Ovary (tissue), 9 donors: Measurements from ENCODE around the gene PLB1. TPM values are rescaled to one million over a fixed set of nuclear protein-coding genes. Genes with fewer than 3 reads are reported as not detected.

Source experiments
- DNase-seq, 5 donors: peaks; one replicate each; pipeline ENCODE4 v3.0.0-alpha.2; 2019 to 2020
- H3K27ac ChIP-seq, 2 donors: fragments of 200-600 bp; one replicate each; pipeline versions ENCODE4 v1.5.1 to v1.8.0; 2019 to 2022
- H3K27me3 ChIP-seq: fragments of 200-600 bp; one replicate; pipeline ENCODE4 v1.8.0; 2022
- H3K36me3 ChIP-seq: fragments of 200-600 bp; sonication (generic); one replicate; pipeline ENCODE4 v1.5.1; 2019
- H3K4me1 ChIP-seq: one replicate; pipeline ENCODE4 v1.8.1; 2013; ENCODE audit warnings: mild to moderate bottlenecking, moderate library complexity; ENCODE audit not compliant: insufficient read depth
- H3K4me3 ChIP-seq: fragments of 200-600 bp; sonication (generic); one replicate; pipeline ENCODE4 v1.5.1; 2017
- H3K9me3 ChIP-seq, 2 donors: fragments of 200-600 bp in 1 of 2; sonication (generic) in 1 of 2; one replicate each; pipeline versions ENCODE4 v1.5.1 to v1.8.1; 2013 to 2019; ENCODE audit warnings: mild to moderate bottlenecking in 1 of 2, moderate library complexity in 1 of 2
- EP300 ChIP-seq: sonication (generic); formaldehyde crosslinking; IDR thresholded peaks from one replicate; pipeline ENCODE4 v1.6.1; 2017; ENCODE audit warnings: antibody characterized with exemption
- POLR2A ChIP-seq: fragments of 450-650 bp; IDR thresholded peaks from one replicate; pipeline ENCODE4 v1.6.1; 2017; ENCODE audit warnings: antibody characterized with exemption, mild to moderate bottlenecking, moderate library complexity
- WGBS, 3 donors: extraction: QIAGEN DNeasy Blood & Tissue Kit in 1 of 3; methylation state at CpG; one replicate each; pipeline versions ENCODE4 v1.1.5 to v1.1.7; 2013 to 2017; 5-methylcytosine and 5-hydroxymethylcytosine counted together
- intact Hi-C, 4 donors: fragments of 100-400 bp; cut with DNase I; formaldehyde crosslinking; loops; one replicate each; pipeline versions ENCODE4 v1.11.0 to v1.15.1; 2022 to 2023
- polyA plus RNA-seq, 2 donors: library from polyadenylated mRNA; stranded (reverse); fragments of 200-250 nt in 1 of 2; fragments of 350-450 nt in 1 of 2; fragmentation: Illumina TruSeq in 1 of 2; extraction: RNeasy Lipid Tissue Mini Kit (QIAGEN cat#74804) in 1 of 2; gene quantifications; one replicate each; pipeline ENCODE4 v1.2.3, GENCODE V29; 2013 to 2014
- total RNA-seq, 7 donors: library from RNA; depleted of rRNA in 2 of 7; stranded (reverse); fragments of >200 nt in 2 of 7; fragmentation: NEBNext Ultra II Directional in 3 of 7; extraction: Animal tissue kit (Norgen Biotek cat#: 25700) in 3 of 7; gene quantifications; one replicate each; pipeline versions ENCODE4 v1.1.0 to v1.2.4, GENCODE V29; 2016 to 2023
- TF ChIP-seq, protein P1 (sequence below), 3 donors: fragments of 450-650 bp in 2 of 3; fragments of 200-600 bp in 1 of 3; IDR thresholded peaks; one replicate each; pipeline versions ENCODE4 v1.5.1 to v1.8.0; 2016 to 2022; ENCODE audit warnings: antibody characterized with exemption in 3 of 3, mild to moderate bottlenecking in 1 of 3
- donor health status: DM: no; HTN: no; CAD: no; lungs with moderate emphysema.
- donor health status: DM: no; HTN: no; CAD: no.
- donor health status: Bipolar disorder and iron deficiency.
- donor health status: DM: yes; HTN: yes; CAD: no.
- donor health status: DM: no; HTN: no; CAD: no.
- donor health status: DM: yes; HTN: yes; CAD: no.

PLB1 gene
- total and polyA plus RNA-seq, 9 donors: 0.99 to 9.3 (median 2.7) TPM

DNA sequence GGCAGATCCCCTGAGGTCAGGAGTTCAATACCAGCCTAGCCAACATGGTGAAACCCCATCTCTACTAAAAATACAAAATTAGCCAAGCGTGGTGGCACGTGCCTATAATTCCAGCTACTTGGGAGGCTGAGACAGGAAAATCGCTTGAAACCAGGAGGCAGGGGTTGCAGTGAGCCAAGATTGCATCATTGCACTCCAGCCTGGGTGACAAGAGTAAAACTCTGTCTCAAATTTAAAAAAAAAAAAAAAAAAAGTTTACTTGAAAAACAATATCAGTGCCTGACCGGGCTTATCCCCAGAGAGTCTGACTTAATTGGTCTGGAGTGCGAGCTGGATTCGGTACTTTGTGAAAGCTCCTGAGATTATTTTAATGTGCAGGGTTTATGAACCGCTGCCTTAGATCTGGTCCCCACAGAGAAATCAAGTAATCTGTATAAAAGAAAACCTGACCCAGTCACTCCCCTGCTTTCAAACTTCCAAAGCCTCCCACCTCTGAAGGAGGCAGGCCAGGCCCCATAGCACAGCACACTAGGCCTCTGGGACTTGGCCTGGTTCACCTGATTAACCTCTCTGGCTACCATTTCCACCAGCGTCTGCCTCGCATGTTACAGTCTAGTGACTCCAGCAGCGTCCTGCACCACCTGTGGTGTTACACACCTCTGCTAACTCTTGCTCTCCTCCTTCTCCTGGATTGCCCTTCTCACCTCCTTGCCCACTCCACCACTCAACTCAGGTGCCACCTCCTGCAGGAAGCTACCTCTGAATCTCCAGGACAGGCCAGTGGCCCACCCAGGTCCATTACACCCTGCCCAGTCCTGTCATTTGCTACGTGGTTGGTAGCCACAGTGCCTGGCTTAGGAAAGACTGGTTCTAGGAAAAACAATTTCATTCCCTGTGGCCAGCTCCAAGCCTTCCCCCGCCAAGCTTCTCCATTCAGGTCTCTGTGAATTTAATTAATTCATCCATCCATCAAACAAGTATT, 141.5 kb downstream of the PLB1 start:
- H3K9me3 ChIP-seq: no peaks in the 10 kb centered on the region
- WGBS, 3 donors: 50 to 78% (median 64%) methylated on average over 12 of the region's 12 CpGs
- H3K36me3 ChIP-seq: no peaks in the 10 kb centered on the region
- peak overlapping the region; percentile 26 to 70 for H3K27ac ChIP-seq
- peak in 3 of 5 donors; percentile 25 to 75 (median 42) for DNase-seq
- no peak for TF ChIP-seq POLR2A
- no peak for TF ChIP-seq EP300
- TF ChIP-seq, protein P1, sequence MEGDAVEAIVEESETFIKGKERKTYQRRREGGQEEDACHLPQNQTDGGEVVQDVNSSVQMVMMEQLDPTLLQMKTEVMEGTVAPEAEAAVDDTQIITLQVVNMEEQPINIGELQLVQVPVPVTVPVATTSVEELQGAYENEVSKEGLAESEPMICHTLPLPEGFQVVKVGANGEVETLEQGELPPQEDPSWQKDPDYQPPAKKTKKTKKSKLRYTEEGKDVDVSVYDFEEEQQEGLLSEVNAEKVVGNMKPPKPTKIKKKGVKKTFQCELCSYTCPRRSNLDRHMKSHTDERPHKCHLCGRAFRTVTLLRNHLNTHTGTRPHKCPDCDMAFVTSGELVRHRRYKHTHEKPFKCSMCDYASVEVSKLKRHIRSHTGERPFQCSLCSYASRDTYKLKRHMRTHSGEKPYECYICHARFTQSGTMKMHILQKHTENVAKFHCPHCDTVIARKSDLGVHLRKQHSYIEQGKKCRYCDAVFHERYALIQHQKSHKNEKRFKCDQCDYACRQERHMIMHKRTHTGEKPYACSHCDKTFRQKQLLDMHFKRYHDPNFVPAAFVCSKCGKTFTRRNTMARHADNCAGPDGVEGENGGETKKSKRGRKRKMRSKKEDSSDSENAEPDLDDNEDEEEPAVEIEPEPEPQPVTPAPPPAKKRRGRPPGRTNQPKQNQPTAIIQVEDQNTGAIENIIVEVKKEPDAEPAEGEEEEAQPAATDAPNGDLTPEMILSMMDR (IDR thresholded peaks at IDR 0.05): no peak
- H3K27me3 ChIP-seq: no peaks in the 10 kb centered on the region
- peaks cover 36% of the 10 kb centered on the region for H3K4me1 ChIP-seq
- intact Hi-C loops: no loop called here
- no peak overlapping the region for H3K4me3 ChIP-seq

DNA sequence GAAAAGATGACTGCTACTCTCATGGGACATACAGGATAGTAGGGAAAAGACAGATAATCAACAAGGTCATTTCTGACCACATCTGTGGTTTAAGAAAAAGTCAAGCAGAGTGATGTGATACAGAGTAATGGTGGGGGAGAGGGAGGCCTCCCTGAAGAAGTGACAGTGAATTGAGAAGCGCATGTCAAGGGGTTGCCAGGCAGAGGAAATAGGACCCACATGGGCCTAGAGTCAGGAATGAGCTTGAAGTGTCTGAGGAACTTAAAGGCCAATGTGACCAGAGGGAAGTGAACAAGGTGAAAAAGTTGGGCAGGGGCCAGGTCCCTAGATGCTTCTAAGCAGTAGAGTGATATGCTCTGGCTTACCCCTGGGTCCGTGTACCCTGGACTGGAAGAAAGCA, 142.2 kb downstream of the PLB1 start:
- H3K9me3 ChIP-seq: no peaks in the 10 kb centered on the region
- intact Hi-C loops: no loop called here
- TF ChIP-seq EP300 (no peak), POLR2A (no peak)
- TF ChIP-seq, protein P1 (IDR thresholded peaks at IDR 0.05): no peak
- DNase-seq: peak in 2 of 5 donors; percentile 35 to 44
- H3K27ac ChIP-seq: no peak overlapping the region
- no peak overlapping the region for H3K4me3 ChIP-seq
- 87 to 94% (median 93%) methylated on average over 2 of the region's 2 CpGs for WGBS, 3 donors
- H3K4me1 ChIP-seq: peaks cover 36% of the 10 kb centered on the region
- H3K36me3 ChIP-seq: no peaks in the 10 kb centered on the region
- H3K27me3 ChIP-seq: no peaks in the 10 kb centered on the region

DNA sequence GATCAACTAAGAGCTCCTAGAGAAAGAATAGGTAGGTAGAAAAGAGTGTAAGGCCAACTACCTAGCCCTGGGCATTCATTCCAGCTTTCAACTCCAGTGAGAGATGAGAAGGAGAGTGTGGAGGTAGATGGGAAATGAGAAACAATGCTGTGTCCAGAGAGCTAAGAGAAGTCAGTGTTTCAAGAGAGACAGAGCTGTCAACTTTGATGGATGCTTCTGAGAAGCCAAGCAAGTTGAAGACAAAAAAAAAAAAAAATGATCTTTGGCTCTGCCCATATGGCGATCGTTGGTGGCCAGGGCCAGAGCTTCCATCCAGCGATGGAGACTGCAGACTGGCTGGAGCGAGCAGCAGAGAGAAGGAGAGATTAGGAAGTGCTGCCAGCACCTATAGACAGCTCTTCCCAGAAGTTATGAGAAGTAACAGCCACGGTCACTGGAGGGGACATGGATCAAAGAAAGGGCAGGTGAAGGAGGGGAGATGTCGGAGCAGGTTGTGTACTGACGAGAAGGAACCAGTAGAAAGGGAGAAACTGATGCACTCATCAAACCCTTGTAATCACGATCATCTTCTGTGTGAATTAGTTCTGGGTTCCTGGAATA, 143.3 kb downstream of the PLB1 start:
- no peaks in the 10 kb centered on the region for H3K9me3 ChIP-seq
- H3K36me3 ChIP-seq: no peaks in the 10 kb centered on the region
- peaks cover 33% of the 10 kb centered on the region for H3K4me1 ChIP-seq
- no peak overlapping the region for H3K4me3 ChIP-seq
- no peak overlapping the region for H3K27ac ChIP-seq
- DNase-seq: no peak
- WGBS, 3 donors: 84 to 91% (median 86%) methylated on average over 8 of the region's 8 CpGs
- H3K27me3 ChIP-seq: no peaks in the 10 kb centered on the region
- TF ChIP-seq POLR2A: no peak
- intact Hi-C loops: no loop called here

DNA sequence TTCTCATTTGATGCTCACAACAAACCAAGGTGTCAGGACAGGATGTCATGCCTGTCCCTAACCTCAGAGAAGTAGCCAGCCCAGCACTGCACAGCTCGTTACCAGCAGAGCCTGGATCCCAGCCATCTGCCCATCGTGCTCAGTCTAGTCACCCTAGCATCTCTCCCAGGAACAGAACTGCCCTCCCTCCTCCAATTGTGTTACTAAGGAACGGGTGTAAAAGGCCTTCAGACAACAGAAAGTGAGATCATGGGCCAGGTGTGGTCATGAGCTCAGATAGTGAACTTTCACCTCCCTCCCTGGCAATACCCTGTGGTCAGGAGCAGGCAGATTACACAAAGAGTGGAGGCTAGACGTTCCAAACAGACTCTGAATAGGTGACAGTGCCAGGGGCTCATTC, 144.0 kb downstream of the PLB1 start:
- no peaks in the 10 kb centered on the region for H3K36me3 ChIP-seq
- H3K27me3 ChIP-seq: no peaks in the 10 kb centered on the region
- no peak overlapping the region for H3K27ac ChIP-seq
- H3K4me1 ChIP-seq: peaks cover 33% of the 10 kb centered on the region
- no peaks in the 10 kb centered on the region for H3K9me3 ChIP-seq
- TF ChIP-seq POLR2A (no peak), EP300 (no peak)
- TF ChIP-seq, protein P1 (IDR thresholded peaks at IDR 0.05): no peak
- no peak overlapping the region for H3K4me3 ChIP-seq
- 68 to 83% (median 71%) methylated on average over 4 of the region's 4 CpGs for WGBS, 3 donors
- no peak for DNase-seq
- intact Hi-C loops: no loop called here
